GM12892 (cell line): ENCODE measurements around the gene AIP.

Source experiments
- POLR2A ChIP-seq: IDR thresholded peaks from 2 replicates; pipeline ENCODE4 v1.6.1; 2011; ENCODE audit warnings: low read depth, low read length, control low read depth
- POLR2AphosphoS5 ChIP-seq: IDR thresholded peaks from 2 replicates; pipeline ENCODE4 v1.6.1; 2011; ENCODE audit warnings: low read depth, low read length, control low read depth
- TAF1 ChIP-seq: IDR thresholded peaks from 2 replicates; pipeline ENCODE4 v1.6.1; 2011; ENCODE audit warnings: low read depth, mild to moderate bottlenecking, control low read depth, low read length, borderline replicate concordance

DNA sequence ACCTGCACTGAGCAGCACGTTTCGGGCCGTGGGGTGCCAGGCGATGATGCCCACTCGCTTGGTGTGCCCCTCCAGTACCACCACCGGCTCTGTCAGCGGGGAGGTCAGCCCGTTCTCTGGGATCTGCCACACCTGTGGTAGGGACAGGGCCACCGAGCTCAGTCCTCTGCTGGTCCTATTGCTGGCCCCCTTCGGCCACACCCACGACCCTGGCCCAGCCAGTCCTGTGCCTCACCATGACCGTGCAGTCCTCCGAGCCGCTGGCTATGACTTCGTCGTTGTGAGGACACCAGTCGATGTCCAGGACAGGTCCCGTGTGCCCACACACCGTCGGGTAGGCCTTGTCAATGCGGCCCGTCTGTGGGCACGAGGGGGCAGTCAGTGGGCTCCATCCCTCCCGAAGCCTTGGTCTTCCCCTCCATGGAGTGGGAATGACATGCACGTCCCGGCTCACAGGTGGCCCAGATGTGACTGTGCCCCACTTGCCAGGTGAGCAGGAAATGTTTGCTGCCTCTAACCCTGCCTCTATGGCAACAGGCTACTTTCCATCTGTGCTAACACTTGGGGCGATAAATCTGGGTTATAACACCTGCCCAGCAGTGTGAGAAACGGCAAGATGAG, 41.0 kb upstream of the AIP start:
- TF ChIP-seq POLR2A (no peak), POLR2AphosphoS5 (no peak), TAF1 (no peak)
